KMS-11 (cell line): ENCODE results near the gene SYT9.

Experiments
- H2AFZ ChIP-seq: fragments of 200-600 bp; sonication (generic); 2 replicates; pipeline ENCODE4 v1.6.1; 2016; ENCODE audit warnings: antibody characterized with exemption, mixed run types, low read depth
- H3K27ac ChIP-seq: fragments of 200-600 bp; sonication (generic); 2 replicates; pipeline ENCODE4 v1.6.1; 2016; ENCODE audit warnings: mild to moderate bottlenecking, mixed run types
- H3K27me3 ChIP-seq: fragments of 200-600 bp; sonication (generic); 2 replicates; pipeline ENCODE4 v1.6.1; 2017; ENCODE audit warnings: mild to moderate bottlenecking, low read depth, mixed run types, moderate library complexity; ENCODE audit not compliant: insufficient read depth
- H3K36me3 ChIP-seq: fragments of 200-600 bp; sonication (generic); 2 replicates; pipeline ENCODE4 v1.6.1; 2017; ENCODE audit warnings: mild to moderate bottlenecking, mixed run types; ENCODE audit not compliant: insufficient read depth
- H3K4me1 ChIP-seq: fragments of 200-600 bp; sonication (generic); 2 replicates; pipeline ENCODE4 v1.6.1; 2016; ENCODE audit warnings: mild to moderate bottlenecking, low read depth, mixed run types; ENCODE audit not compliant: poor library complexity, severe bottlenecking
- H3K4me2 ChIP-seq: fragments of 200-600 bp; sonication (generic); 2 replicates; pipeline ENCODE4 v1.7.0; 2016; ENCODE audit warnings: mild to moderate bottlenecking, mixed run types
- H3K4me3 ChIP-seq: fragments of 200-600 bp; sonication (generic); IDR thresholded peaks from 2 replicates; pipeline ENCODE4 v1.6.1; 2017; ENCODE audit warnings: low read depth, low read length, mixed read lengths; ENCODE audit not compliant: insufficient read depth
- H3K79me2 ChIP-seq: fragments of 200-600 bp; sonication (generic); 2 replicates; pipeline ENCODE4 v1.6.1; 2016; ENCODE audit warnings: low read depth, mixed run types; ENCODE audit not compliant: insufficient read depth
- H3K9ac ChIP-seq: fragments of 200-600 bp; sonication (generic); 2 replicates; pipeline ENCODE4 v1.6.1; 2016; ENCODE audit warnings: mild to moderate bottlenecking, mixed run types
- H4K20me1 ChIP-seq: fragments of 200-600 bp; sonication (generic); 2 replicates; pipeline ENCODE4 v1.6.1; 2016; ENCODE audit warnings: mild to moderate bottlenecking, mixed run types; ENCODE audit not compliant: insufficient read depth
- CTCF ChIP-seq: fragments of 200-600 bp; sonication (generic); conservative IDR thresholded peaks from 2 replicates; pipeline ENCODE4 v1.6.1; 2017; ENCODE audit warnings: low read depth, mild to moderate bottlenecking, antibody characterized with exemption, low read length, moderate library complexity, mixed read lengths

SYT9 gene

GRCh38 chr11:7448201-7448600 is 196.5 kb downstream of the SYT9 start:
- Histone ChIP-seq H3K9ac (no peak overlapping the region), H3K79me2 (no peaks in the 10 kb centered on the region), H3K27ac (no peak overlapping the region), H2AFZ (no peak overlapping the region), H3K27me3 (no peaks in the 10 kb centered on the region), H3K4me2 (no peak overlapping the region), H3K4me3 (no peak overlapping the region), H3K4me1 (no peaks in the 10 kb centered on the region), H3K36me3 (no peaks in the 10 kb centered on the region), H4K20me1 (no peaks in the 10 kb centered on the region)
- TF ChIP-seq CTCF: no peak

GRCh38 chr11:7449211-7449840 is 197.6 kb downstream of the SYT9 start:
- no peaks in the 10 kb centered on the region for H3K27me3 ChIP-seq
- H3K79me2 ChIP-seq: no peaks in the 10 kb centered on the region
- H3K4me2 ChIP-seq: no peak overlapping the region
- no peaks in the 10 kb centered on the region for H4K20me1 ChIP-seq
- TF ChIP-seq CTCF: no peak
- no peak overlapping the region for H2AFZ ChIP-seq
- no peaks in the 10 kb centered on the region for H3K36me3 ChIP-seq
- H3K4me1 ChIP-seq: no peaks in the 10 kb centered on the region
- H3K4me3 ChIP-seq: no peak overlapping the region
- no peak overlapping the region for H3K9ac ChIP-seq
- no peak overlapping the region for H3K27ac ChIP-seq

GRCh38 chr11:7449841-7450214 is 198.1 kb downstream of the SYT9 start:
- Histone ChIP-seq H3K79me2 (no peaks in the 10 kb centered on the region), H3K27ac (no peak overlapping the region), H3K36me3 (no peaks in the 10 kb centered on the region), H4K20me1 (no peaks in the 10 kb centered on the region), H3K27me3 (no peaks in the 10 kb centered on the region), H3K4me1 (no peaks in the 10 kb centered on the region), H2AFZ (no peak overlapping the region), H3K4me2 (no peak overlapping the region), H3K9ac (no peak overlapping the region), H3K4me3 (no peak overlapping the region)
- TF ChIP-seq CTCF: no peak

GRCh38 chr11:7450836-7451235 is 199.1 kb downstream of the SYT9 start:
- Histone ChIP-seq H3K4me3 (no peak overlapping the region), H3K4me2 (no peak overlapping the region), H3K27me3 (no peaks in the 10 kb centered on the region), H3K79me2 (no peaks in the 10 kb centered on the region), H4K20me1 (no peaks in the 10 kb centered on the region), H2AFZ (no peak overlapping the region), H3K27ac (no peak overlapping the region), H3K4me1 (no peaks in the 10 kb centered on the region), H3K9ac (no peak overlapping the region), H3K36me3 (no peaks in the 10 kb centered on the region)
- no peak for TF ChIP-seq CTCF
